Heart right ventricle (tissue), 16 donors: Measurements from ENCODE around the gene GRM1. TPM values are rescaled to one million over a fixed set of nuclear protein-coding genes. Genes with fewer than 3 reads are reported as not detected.

Experiments used
- ATAC-seq, 8 donors: fragments of 200-7000 bp; cut with Tn5 transposase; one replicate each; pipeline ENCODE4 v1.9.1; 2020; ENCODE audit warnings: mild to moderate bottlenecking in 8 of 8, moderate library complexity in 8 of 8, moderate number of reproducible peaks in 1 of 8
- DNase-seq, 2 donors: peaks; one replicate each; pipeline ENCODE4 v3.0.0-alpha.2; 2020
- H3K27ac ChIP-seq, 10 donors: fragments of 200-600 bp; sonication (generic) in 2 of 10; one replicate each; pipeline versions ENCODE4 v1.5.0 to v1.8.0; 2020 to 2022; ENCODE audit warnings: mild to moderate bottlenecking in 3 of 10
- H3K27me3 ChIP-seq, 7 donors: fragments of 200-600 bp; one replicate each; pipeline ENCODE4 v1.8.0; 2021 to 2022; ENCODE audit warnings: mild to moderate bottlenecking in 2 of 7
- H3K36me3 ChIP-seq, 9 donors: fragments of 200-600 bp; sonication (generic) in 1 of 9; one replicate each; pipeline versions ENCODE4 v1.5.0 to v1.8.0; 2020 to 2022; ENCODE audit warnings: mild to moderate bottlenecking in 2 of 9
- H3K4me1 ChIP-seq, 9 donors: fragments of 200-600 bp; sonication (generic) in 1 of 9; one replicate each; pipeline versions ENCODE4 v1.5.0 to v1.8.0; 2020 to 2022; ENCODE audit warnings: mild to moderate bottlenecking in 4 of 9
- H3K4me3 ChIP-seq, 10 donors: fragments of 200-600 bp; sonication (generic) in 2 of 10; one replicate each; pipeline versions ENCODE4 v1.5.0 to v1.8.0; 2020 to 2022; ENCODE audit warnings: mild to moderate bottlenecking in 7 of 10, moderate library complexity in 2 of 10
- H3K9me3 ChIP-seq, 11 donors: fragments of 200-600 bp in 10 of 11; sonication (generic) in 2 of 11; one replicate each; pipeline versions ENCODE4 v1.5.0 to v1.8.0; 2013 to 2022; ENCODE audit warnings: mild to moderate bottlenecking in 2 of 11, control low read depth in 1 of 11, moderate library complexity in 1 of 11
- WGBS, 2 donors: extraction: QIAGEN DNeasy Blood & Tissue Kit; methylation state at CpG; one replicate each; pipeline ENCODE4 v1.1.7; 2013; ENCODE audit warnings: inconsistent platforms in 1 of 2; 5-methylcytosine and 5-hydroxymethylcytosine counted together
- intact Hi-C, 10 donors: fragments of 100-400 bp; cut with DNase I; formaldehyde crosslinking; loops; one replicate each; pipeline versions ENCODE4 v1.11.1 to v1.14.2; 2022
- polyA plus RNA-seq, 2 donors: library from polyadenylated mRNA; stranded (reverse); fragments of 200-250 nt; gene quantifications; one replicate each; pipeline ENCODE4 v1.2.3, GENCODE V29; 2013
- total RNA-seq, 10 donors: library from RNA; stranded (reverse); fragmentation: NEBNext Ultra II Directional in 3 of 10; extraction: Animal tissue kit (Norgen Biotek cat#: 25700) in 3 of 10; gene quantifications; one replicate each; pipeline versions ENCODE4 v1.2.1 to v1.2.4, GENCODE V29; 2021 to 2023
- TF ChIP-seq, protein P1 (sequence below), 9 donors: fragments of 200-600 bp; sonication (generic) in 2 of 9; IDR thresholded peaks; one replicate each; pipeline versions ENCODE4 v1.5.0 to v1.8.0; 2021 to 2022; ENCODE audit warnings: antibody characterized with exemption in 9 of 9, mild to moderate bottlenecking in 5 of 9, moderate library complexity in 1 of 9
- donor health status: Arrhythmogenic right ventricular cardiomyopathy.
- donor health status: ischemic (EF 13 %, LVEDD 7.1; RV severe dilation, severe dysfunction).
- donor health status: healthy with polysubstance abuse.
- donor health status: DM: no; HTN: yes; CAD: no.
- donor health status: DM: no; HTN: no; CAD: no.
- donor health status: ischemic (EF 25% LVEDD 6.9; RV normal size, moderate dysfunction).
- donor health status: ischemic (EF 25% LVEDD 5.7; RV mildly dilated, moderate dysfunction).
- donor health status: healthy.
- donor health status: DM: yes; HTN: yes; CAD: no.
- donor health status: Ischemic cardiomyopathy.
- donor health status: ischemic (EF 35%, LVEDD 5.7; RV mildly dilated, moderate dysfunction).
- donor health status: nonischemic (EF 11% LVEDD 7.7; RV severe dilation, severe dysfunction).
- donor health status: DM: yes; HTN: yes; CAD: no.
- donor health status: PGD.
- donor health status: ischemic (EF 29% LVEDD 5.4; RV normal size, mild dysfunction).
- donor health status: nonischemic (EF 23%, LVEDD 6.1; RV moderate dilation, normal function).

GRM1 gene
- total and polyA plus RNA-seq, 12 donors, result 0.26 to 8.3 (median 4.6) TPM

DNA sequence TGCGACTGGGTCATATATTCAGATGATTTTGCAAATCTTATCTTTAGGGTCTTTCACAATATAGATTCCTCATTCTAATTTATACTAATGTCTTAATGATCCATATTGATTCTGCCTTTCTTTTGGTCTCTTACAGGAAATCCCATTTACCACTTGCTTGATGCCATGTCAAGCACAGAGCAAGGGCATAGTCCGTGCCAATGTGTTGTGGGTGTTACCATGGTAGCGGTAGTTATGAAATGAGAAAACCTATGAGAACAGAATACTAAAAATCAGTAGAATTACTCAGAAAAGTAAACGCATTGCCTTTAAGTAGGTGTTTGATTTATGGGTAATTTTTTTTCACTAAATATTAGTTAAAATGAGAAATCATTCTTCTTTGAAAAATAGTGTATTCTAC is 360.9 kb downstream of the GRM1 start:
- no peaks in the 10 kb centered on the region for H3K27me3 ChIP-seq
- no peak overlapping the region for H3K27ac ChIP-seq
- WGBS, 2 donors, result 81 to 84% methylated on average over 4 of the region's 4 CpGs
- H3K4me1 ChIP-seq, result peaks cover 0 to 11% (median 0%) of the 10 kb centered on the region in 9 donors
- DNase-seq (no peak), ATAC-seq (no peak)
- TF ChIP-seq, protein P1, sequence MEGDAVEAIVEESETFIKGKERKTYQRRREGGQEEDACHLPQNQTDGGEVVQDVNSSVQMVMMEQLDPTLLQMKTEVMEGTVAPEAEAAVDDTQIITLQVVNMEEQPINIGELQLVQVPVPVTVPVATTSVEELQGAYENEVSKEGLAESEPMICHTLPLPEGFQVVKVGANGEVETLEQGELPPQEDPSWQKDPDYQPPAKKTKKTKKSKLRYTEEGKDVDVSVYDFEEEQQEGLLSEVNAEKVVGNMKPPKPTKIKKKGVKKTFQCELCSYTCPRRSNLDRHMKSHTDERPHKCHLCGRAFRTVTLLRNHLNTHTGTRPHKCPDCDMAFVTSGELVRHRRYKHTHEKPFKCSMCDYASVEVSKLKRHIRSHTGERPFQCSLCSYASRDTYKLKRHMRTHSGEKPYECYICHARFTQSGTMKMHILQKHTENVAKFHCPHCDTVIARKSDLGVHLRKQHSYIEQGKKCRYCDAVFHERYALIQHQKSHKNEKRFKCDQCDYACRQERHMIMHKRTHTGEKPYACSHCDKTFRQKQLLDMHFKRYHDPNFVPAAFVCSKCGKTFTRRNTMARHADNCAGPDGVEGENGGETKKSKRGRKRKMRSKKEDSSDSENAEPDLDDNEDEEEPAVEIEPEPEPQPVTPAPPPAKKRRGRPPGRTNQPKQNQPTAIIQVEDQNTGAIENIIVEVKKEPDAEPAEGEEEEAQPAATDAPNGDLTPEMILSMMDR (IDR thresholded peaks at IDR 0.05), result no peak
- intact Hi-C loops, result no loop called here
- peaks cover 0 to 4% (median 0%) of the 10 kb centered on the region in 11 donors for H3K9me3 ChIP-seq
- H3K36me3 ChIP-seq, result no peaks in the 10 kb centered on the region
- H3K4me3 ChIP-seq, result no peak overlapping the region

GRCh38 chr6:146397638-146398037 is 368.8 kb downstream of the GRM1 start:
- ATAC-seq (no peak), DNase-seq (no peak)
- H3K36me3 ChIP-seq, result no peaks in the 10 kb centered on the region
- no peaks in the 10 kb centered on the region for H3K4me1 ChIP-seq
- 46 to 52% methylated on average over 1 of the region's 1 CpG for WGBS, 2 donors
- TF ChIP-seq, protein P1 (IDR thresholded peaks at IDR 0.05), result no peak
- intact Hi-C loops, result no loop called here
- no peak overlapping the region for H3K27ac ChIP-seq
- no peaks in the 10 kb centered on the region for H3K27me3 ChIP-seq
- H3K4me3 ChIP-seq, result no peak overlapping the region
- peaks cover 0 to under 1% (median 0%) of the 10 kb centered on the region in 11 donors for H3K9me3 ChIP-seq

DNA sequence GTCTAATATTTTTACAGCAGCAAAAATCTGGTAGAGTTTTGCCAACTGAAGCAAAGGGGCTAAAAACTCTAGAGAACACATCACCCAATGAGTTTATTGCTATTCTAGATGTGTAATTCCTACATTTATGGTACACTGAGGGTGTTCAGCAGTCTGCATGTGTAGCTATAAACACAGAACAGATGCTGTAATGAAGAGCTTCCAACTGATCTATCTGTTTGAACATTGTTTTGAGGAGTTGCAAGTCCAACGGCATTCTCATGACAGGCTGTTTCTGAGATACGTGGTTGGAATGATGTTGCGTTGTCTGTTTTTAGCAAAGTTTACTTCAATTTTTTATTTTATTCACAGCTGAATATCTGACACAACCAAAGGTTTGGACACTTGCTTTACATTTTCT is 373.6 kb downstream of the GRM1 start:
- peaks cover 0 to 8% (median 0%) of the 10 kb centered on the region in 11 donors for H3K9me3 ChIP-seq
- H3K27me3 ChIP-seq, result no peaks in the 10 kb centered on the region
- TF ChIP-seq, protein P1 (IDR thresholded peaks at IDR 0.05), result no peak
- H3K27ac ChIP-seq, result no peak overlapping the region
- intact Hi-C loops, result no loop called here
- no peaks in the 10 kb centered on the region for H3K4me1 ChIP-seq
- DNase-seq (no peak), ATAC-seq (no peak)
- H3K4me3 ChIP-seq, result no peak overlapping the region
- WGBS, 2 donors, result 81 to 84% methylated on average over 3 of the region's 3 CpGs
- no peaks in the 10 kb centered on the region for H3K36me3 ChIP-seq

GRCh38 chr6:146408583-146408982 is 379.7 kb downstream of the GRM1 start:
- TF ChIP-seq, protein P1 (IDR thresholded peaks at IDR 0.05), result no peak
- Histone ChIP-seq H3K36me3 (no peaks in the 10 kb centered on the region), H3K9me3 (peaks cover 0 to 8% (median 0%) of the 10 kb centered on the region in 11 donors), H3K4me1 (no peaks in the 10 kb centered on the region), H3K27ac (no peak overlapping the region), H3K4me3 (no peak overlapping the region), H3K27me3 (no peaks in the 10 kb centered on the region)
- ATAC-seq (no peak), DNase-seq (no peak)
- intact Hi-C loops, result no loop called here
- 51 to 56% methylated on average over 5 of the region's 5 CpGs for WGBS, 2 donors
